Measurements from ENCODE around the gene LTB. TPM values are rescaled to one million over a fixed set of nuclear protein-coding genes. Genes with fewer than 3 reads are reported as not detected.
A peak's percentile ranks its signal among the peaks of the same experiment; 100 is the strongest.

Gene LTB
- total and polyA plus RNA-seq, 2 of the 13 experiments (the other 11 are each of a cell fraction or from before 2014, with no cell fraction given): 0.09 to 0.22 TPM

DNA sequence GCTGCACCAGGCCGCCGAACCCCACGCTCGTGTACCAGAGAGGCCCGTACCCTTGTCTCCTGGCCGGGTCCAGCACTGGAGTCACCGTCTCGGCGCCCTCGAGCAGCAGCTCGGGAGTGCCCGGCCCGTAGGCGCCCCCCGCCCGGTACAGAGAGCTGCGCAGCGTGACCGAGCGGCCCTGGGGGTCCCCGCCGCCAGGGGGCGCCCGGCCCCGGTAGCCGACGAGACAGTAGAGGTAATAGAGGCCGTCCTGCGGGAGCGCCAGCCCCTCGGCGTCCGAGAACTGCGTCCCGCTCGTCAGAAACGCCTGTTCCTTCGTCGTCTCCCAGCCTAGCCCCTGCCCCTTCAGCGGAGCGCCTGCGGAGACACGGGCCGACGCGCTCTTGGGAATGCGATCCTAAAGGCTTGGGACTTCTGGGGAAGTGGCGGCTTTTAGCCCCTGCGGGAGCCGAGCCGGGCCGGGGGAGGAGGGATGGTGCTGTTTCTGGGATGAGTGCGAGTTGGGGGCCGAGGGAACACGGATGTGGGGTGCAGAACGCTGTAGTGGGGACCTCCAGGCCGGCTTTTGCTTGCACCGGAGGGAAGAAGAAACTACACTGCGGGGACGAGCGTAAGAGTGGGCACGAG is 1.3 kb downstream of the LTB start (continued):
- TF ChIP-seq, protein P1, sequence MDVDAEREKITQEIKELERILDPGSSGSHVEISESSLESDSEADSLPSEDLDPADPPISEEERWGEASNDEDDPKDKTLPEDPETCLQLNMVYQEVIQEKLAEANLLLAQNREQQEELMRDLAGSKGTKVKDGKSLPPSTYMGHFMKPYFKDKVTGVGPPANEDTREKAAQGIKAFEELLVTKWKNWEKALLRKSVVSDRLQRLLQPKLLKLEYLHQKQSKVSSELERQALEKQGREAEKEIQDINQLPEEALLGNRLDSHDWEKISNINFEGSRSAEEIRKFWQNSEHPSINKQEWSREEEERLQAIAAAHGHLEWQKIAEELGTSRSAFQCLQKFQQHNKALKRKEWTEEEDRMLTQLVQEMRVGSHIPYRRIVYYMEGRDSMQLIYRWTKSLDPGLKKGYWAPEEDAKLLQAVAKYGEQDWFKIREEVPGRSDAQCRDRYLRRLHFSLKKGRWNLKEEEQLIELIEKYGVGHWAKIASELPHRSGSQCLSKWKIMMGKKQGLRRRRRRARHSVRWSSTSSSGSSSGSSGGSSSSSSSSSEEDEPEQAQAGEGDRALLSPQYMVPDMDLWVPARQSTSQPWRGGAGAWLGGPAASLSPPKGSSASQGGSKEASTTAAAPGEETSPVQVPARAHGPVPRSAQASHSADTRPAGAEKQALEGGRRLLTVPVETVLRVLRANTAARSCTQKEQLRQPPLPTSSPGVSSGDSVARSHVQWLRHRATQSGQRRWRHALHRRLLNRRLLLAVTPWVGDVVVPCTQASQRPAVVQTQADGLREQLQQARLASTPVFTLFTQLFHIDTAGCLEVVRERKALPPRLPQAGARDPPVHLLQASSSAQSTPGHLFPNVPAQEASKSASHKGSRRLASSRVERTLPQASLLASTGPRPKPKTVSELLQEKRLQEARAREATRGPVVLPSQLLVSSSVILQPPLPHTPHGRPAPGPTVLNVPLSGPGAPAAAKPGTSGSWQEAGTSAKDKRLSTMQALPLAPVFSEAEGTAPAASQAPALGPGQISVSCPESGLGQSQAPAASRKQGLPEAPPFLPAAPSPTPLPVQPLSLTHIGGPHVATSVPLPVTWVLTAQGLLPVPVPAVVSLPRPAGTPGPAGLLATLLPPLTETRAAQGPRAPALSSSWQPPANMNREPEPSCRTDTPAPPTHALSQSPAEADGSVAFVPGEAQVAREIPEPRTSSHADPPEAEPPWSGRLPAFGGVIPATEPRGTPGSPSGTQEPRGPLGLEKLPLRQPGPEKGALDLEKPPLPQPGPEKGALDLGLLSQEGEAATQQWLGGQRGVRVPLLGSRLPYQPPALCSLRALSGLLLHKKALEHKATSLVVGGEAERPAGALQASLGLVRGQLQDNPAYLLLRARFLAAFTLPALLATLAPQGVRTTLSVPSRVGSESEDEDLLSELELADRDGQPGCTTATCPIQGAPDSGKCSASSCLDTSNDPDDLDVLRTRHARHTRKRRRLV (CRISPR knock-in tag; IDR thresholded peaks at IDR 0.05): peak; percentile 46; the same call in 1 of the 2 replicates
- TF ChIP-seq ZMYM2 (CRISPR knock-in tag; IDR thresholded peaks at IDR 0.05): peak; percentile 42
- TF ChIP-seq RFXANK (CRISPR knock-in tag; IDR thresholded peaks at IDR 0.05): 0 out of 2 replicates have a peak, but pooled peaks have one; percentile 10
- TF ChIP-seq MIXL1 (CRISPR knock-in tag; IDR thresholded peaks at IDR 0.05): peak; percentile 48; the same call in 1 of the 2 replicates
- TF ChIP-seq YEATS4 (CRISPR knock-in tag; IDR thresholded peaks at IDR 0.05; ENCODE audit: borderline replicate concordance): peak; percentile 76
- TF ChIP-seq, protein P2, sequence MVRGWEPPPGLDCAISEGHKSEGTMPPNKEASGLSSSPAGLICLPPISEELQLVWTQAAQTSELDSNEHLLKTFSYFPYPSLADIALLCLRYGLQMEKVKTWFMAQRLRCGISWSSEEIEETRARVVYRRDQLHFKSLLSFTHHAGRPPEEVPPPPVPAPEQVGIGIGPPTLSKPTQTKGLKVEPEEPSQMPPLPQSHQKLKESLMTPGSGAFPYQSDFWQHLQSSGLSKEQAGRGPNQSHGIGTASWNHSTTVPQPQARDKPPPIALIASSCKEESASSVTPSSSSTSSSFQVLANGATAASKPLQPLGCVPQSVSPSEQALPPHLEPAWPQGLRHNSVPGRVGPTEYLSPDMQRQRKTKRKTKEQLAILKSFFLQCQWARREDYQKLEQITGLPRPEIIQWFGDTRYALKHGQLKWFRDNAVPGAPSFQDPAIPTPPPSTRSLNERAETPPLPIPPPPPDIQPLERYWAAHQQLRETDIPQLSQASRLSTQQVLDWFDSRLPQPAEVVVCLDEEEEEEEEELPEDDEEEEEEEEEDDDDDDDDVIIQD (CRISPR knock-in tag; IDR thresholded peaks at IDR 0.05; ENCODE audit: low read depth): peak; percentile 54; the same call in 1 of the 2 replicates
- peak; percentile 82 for TF ChIP-seq ZNF776 (CRISPR knock-in tag; IDR thresholded peaks at IDR 0.05)
- peak; percentile 71; the same call in 1 of the 2 replicates for TF ChIP-seq ZNF501 (CRISPR knock-in tag; IDR thresholded peaks at IDR 0.05)
- peak; percentile 86; the same call in 1 of the 2 replicates for TF ChIP-seq ZNF331 (CRISPR knock-in tag; IDR thresholded peaks at IDR 0.05)
- TF ChIP-seq, protein P3, sequence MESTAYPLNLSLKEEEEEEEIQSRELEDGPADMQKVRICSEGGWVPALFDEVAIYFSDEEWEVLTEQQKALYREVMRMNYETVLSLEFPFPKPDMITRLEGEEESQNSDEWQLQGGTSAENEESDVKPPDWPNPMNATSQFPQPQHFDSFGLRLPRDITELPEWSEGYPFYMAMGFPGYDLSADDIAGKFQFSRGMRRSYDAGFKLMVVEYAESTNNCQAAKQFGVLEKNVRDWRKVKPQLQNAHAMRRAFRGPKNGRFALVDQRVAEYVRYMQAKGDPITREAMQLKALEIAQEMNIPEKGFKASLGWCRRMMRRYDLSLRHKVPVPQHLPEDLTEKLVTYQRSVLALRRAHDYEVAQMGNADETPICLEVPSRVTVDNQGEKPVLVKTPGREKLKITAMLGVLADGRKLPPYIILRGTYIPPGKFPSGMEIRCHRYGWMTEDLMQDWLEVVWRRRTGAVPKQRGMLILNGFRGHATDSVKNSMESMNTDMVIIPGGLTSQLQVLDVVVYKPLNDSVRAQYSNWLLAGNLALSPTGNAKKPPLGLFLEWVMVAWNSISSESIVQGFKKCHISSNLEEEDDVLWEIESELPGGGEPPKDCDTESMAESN (CRISPR knock-in tag; conservative IDR thresholded peaks at IDR 0.05): peak; percentile 76; the same call in 1 of the 2 replicates
- TF ChIP-seq NCOA2 (CRISPR knock-in tag; IDR thresholded peaks at IDR 0.05): no peak; the same call in 1 of the 2 replicates
- TF ChIP-seq TBX3 (IDR thresholded peaks at IDR 0.05; ENCODE audit: borderline replicate concordance): no peak
- no peak for TF ChIP-seq ZC3H4 (CRISPR knock-in tag; IDR thresholded peaks at IDR 0.05; ENCODE audit: borderline replicate concordance)
- TF ChIP-seq ZNF773 (CRISPR knock-in tag; IDR thresholded peaks at IDR 0.05; ENCODE audit: borderline replicate concordance): peak; percentile 57; the same call in 1 of the 2 replicates
- TF ChIP-seq ZNF737 (CRISPR knock-in tag; IDR thresholded peaks at IDR 0.05; ENCODE audit: borderline replicate concordance): peak; percentile 87; the same call in 1 of the 2 replicates
- TF ChIP-seq, protein P4, sequence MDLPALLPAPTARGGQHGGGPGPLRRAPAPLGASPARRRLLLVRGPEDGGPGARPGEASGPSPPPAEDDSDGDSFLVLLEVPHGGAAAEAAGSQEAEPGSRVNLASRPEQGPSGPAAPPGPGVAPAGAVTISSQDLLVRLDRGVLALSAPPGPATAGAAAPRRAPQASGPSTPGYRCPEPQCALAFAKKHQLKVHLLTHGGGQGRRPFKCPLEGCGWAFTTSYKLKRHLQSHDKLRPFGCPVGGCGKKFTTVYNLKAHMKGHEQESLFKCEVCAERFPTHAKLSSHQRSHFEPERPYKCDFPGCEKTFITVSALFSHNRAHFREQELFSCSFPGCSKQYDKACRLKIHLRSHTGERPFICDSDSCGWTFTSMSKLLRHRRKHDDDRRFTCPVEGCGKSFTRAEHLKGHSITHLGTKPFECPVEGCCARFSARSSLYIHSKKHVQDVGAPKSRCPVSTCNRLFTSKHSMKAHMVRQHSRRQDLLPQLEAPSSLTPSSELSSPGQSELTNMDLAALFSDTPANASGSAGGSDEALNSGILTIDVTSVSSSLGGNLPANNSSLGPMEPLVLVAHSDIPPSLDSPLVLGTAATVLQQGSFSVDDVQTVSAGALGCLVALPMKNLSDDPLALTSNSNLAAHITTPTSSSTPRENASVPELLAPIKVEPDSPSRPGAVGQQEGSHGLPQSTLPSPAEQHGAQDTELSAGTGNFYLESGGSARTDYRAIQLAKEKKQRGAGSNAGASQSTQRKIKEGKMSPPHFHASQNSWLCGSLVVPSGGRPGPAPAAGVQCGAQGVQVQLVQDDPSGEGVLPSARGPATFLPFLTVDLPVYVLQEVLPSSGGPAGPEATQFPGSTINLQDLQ (CRISPR knock-in tag; IDR thresholded peaks at IDR 0.05): peak; percentile 95
- peak; percentile 66; the same call in 1 of the 2 replicates for TF ChIP-seq ZNF772 (CRISPR knock-in tag; IDR thresholded peaks at IDR 0.05)
- no peak for TF ChIP-seq ZFYVE20 (CRISPR knock-in tag; IDR thresholded peaks at IDR 0.05; ENCODE audit: borderline replicate concordance, low read depth)
